Right kidney (tissue), 9 donors: ENCODE results near the gene TMEM116.
"Not testable (repeated sequence)": the region's sequence is repeated elsewhere in the genome, so short reads cannot be mapped to it uniquely, and the experiment has no call there.

Experiments
- DNase-seq: peaks from one replicate; pipeline ENCODE4 v3.0.0-alpha.2; 2016
- long read RNA-seq, 8 donors: transcript quantifications; one replicate each; lab custom pipeline, GENCODE V29; 2026

TMEM116 gene
- long read RNA-seq, donor 1, partial matches to known transcripts: 5 of 9 reads
- long read RNA-seq, donor 1, other reads (novel, unspliced or antisense): 0 of 9 reads
- long read RNA-seq, donor 2, partial matches to known transcripts: 0 of 2 reads
- long read RNA-seq, donor 2, other reads (novel, unspliced or antisense): 0 of 2 reads
- long read RNA-seq, donor 3, partial matches to known transcripts: 8 of 115 reads
- long read RNA-seq, donor 3, other reads (novel, unspliced or antisense): 107 of 115 reads
- long read RNA-seq, donor 4, partial matches to known transcripts: 0 of 4 reads
- long read RNA-seq, donor 4, other reads (novel, unspliced or antisense): 0 of 4 reads
- long read RNA-seq, donor 5, transcript TMEM116-213 (10 exons, 1,446 nt): major isoform, 5 of 295 reads
- long read RNA-seq, donor 5, partial matches to known transcripts: 5 of 295 reads
- long read RNA-seq, donor 5, other reads (novel, unspliced or antisense): 284 of 295 reads
- long read RNA-seq, donor 6, partial matches to known transcripts: 147 of 196 reads
- long read RNA-seq, donor 6, other reads (novel, unspliced or antisense): 43 of 196 reads
- long read RNA-seq, donor 7, partial matches to known transcripts: 10 of 265 reads
- long read RNA-seq, donor 7, other reads (novel, unspliced or antisense): 253 of 265 reads
- long read RNA-seq, donor 8, partial matches to known transcripts: 10 of 220 reads
- long read RNA-seq, donor 8, other reads (novel, unspliced or antisense): 210 of 220 reads

GRCh38 chr12:112012775-112013600 lies at the start of gene TMEM116, which contains the start of gene ERP29:
Gene TMEM116 (minus strand): TSS chr12:112013165. CDS start chr12:112005270, 7,895 bp downstream.
Gene ERP29 (plus strand): TSS chr12:112013426. CDS start chr12:112013466, 40 bp downstream.
- peak; percentile 93 for DNase-seq

GRCh38 chr12:112061137-112061536 lies 48.2 kb upstream of the TMEM116 start:
- DNase-seq: no peak

- DNase-seq: no peak
Measured at GRCh38 chr12:112049351-112049750, 36.4 kb upstream of the TMEM116 start.

GRCh38 chr12:112046003-112046402 lies 33.0 kb upstream of the TMEM116 start:
- DNase-seq: no peak

GRCh38 chr12:112036614-112037013 lies 23.6 kb upstream of the TMEM116 start:
- DNase-seq: not testable (repeated sequence)

GRCh38 chr12:112035219-112035785 lies 22.3 kb upstream of the TMEM116 start:
- DNase-seq: no peak

GRCh38 chr12:112032292-112032691 lies 19.3 kb upstream of the TMEM116 start:
- DNase-seq: no peak

GRCh38 chr12:112031472-112031871 lies 18.5 kb upstream of the TMEM116 start:
- no peak for DNase-seq

GRCh38 chr12:112029301-112029700 lies 16.3 kb upstream of the TMEM116 start:
- no peak for DNase-seq

GRCh38 chr12:112025808-112026375 lies 12.9 kb upstream of the TMEM116 start:
- no peak for DNase-seq

GRCh38 chr12:112023759-112024396 lies 10.9 kb upstream of the TMEM116 start:
- DNase-seq: no peak

GRCh38 chr12:112022241-112023016 lies 9.5 kb upstream of the TMEM116 start:
- DNase-seq: no peak

GRCh38 chr12:112020947-112021457 lies 8.0 kb upstream of the TMEM116 start:
- no peak for DNase-seq

GRCh38 chr12:112018571-112019237 lies 5.7 kb upstream of the TMEM116 start:
- no peak for DNase-seq

- no peak for DNase-seq
Measured at GRCh38 chr12:112017041-112017440, 4.1 kb upstream of the TMEM116 start.

- no peak for DNase-seq
Measured at GRCh38 chr12:112015938-112016337, 3.0 kb upstream of the TMEM116 start.

GRCh38 chr12:112013601-112014402 lies 837 bp upstream of the TMEM116 start:
- DNase-seq: no peak

GRCh38 chr12:112011685-112012084 lies 1.3 kb downstream of the TMEM116 start:
- DNase-seq: no peak
